ENCODE measurements around the gene GZMM.

Gene GZMM

GRCh38 chr19:579842-580155, 35.9 kb downstream of the GZMM start:
- H3K4me3 ChIP-seq (ENCODE audit: control insufficient read depth, low read depth, low read length), result no peak overlapping the region
- DNase-seq (ENCODE audit: low read depth), result no peak
- no peak for TF ChIP-seq CTCF (conservative IDR thresholded peaks at IDR 0.05; ENCODE audit: control insufficient read depth, insufficient read depth, low read depth, low read length)

GRCh38 chr19:580274-580835, 36.5 kb downstream of the GZMM start:
- DNase-seq (ENCODE audit: low read depth), result no peak
- no peak for TF ChIP-seq CTCF (conservative IDR thresholded peaks at IDR 0.05; ENCODE audit: control insufficient read depth, insufficient read depth, low read depth, low read length)
- H3K4me3 ChIP-seq (ENCODE audit: control insufficient read depth, low read depth, low read length), result no peak overlapping the region

- TF ChIP-seq CTCF (conservative IDR thresholded peaks at IDR 0.05; ENCODE audit: control insufficient read depth, insufficient read depth, low read depth, low read length), result no peak
- DNase-seq (ENCODE audit: low read depth), result no peak
- no peak overlapping the region for H3K4me3 ChIP-seq (ENCODE audit: control insufficient read depth, low read depth, low read length)
These were observed 37.7 kb downstream of the GZMM start for GRCh38 chr19:581399-582111.

GRCh38 chr19:582497-583197, 38.8 kb downstream of the GZMM start:
- DNase-seq (ENCODE audit: low read depth), result peak; percentile 63
- no peak overlapping the region for H3K4me3 ChIP-seq (ENCODE audit: control insufficient read depth, low read depth, low read length)
- TF ChIP-seq CTCF (conservative IDR thresholded peaks at IDR 0.05; ENCODE audit: control insufficient read depth, insufficient read depth, low read depth, low read length), result no peak

- no peak for DNase-seq (ENCODE audit: low read depth)
- H3K4me3 ChIP-seq (ENCODE audit: control insufficient read depth, low read depth, low read length), result no peak overlapping the region
- no peak for TF ChIP-seq CTCF (conservative IDR thresholded peaks at IDR 0.05; ENCODE audit: control insufficient read depth, insufficient read depth, low read depth, low read length)
These were observed 39.5 kb downstream of the GZMM start for GRCh38 chr19:583198-583967.

- no peak overlapping the region for H3K4me3 ChIP-seq (ENCODE audit: control insufficient read depth, low read depth, low read length)
- TF ChIP-seq CTCF (conservative IDR thresholded peaks at IDR 0.05; ENCODE audit: control insufficient read depth, insufficient read depth, low read depth, low read length), result no peak
- DNase-seq (ENCODE audit: low read depth), result no peak
These were observed 40.1 kb downstream of the GZMM start for GRCh38 chr19:583968-584239.

Data from fibroblast of mammary gland (primary cell).